Mononuclear cell (primary cell): ENCODE results near the gene SREK1. TPM values are rescaled to one million over a fixed set of nuclear protein-coding genes. Genes with fewer than 3 reads are reported as not detected.

ENCODE experiments used
- H3K27me3 ChIP-seq: 2 replicates; pipeline ENCODE4 v1.6.0; 2011; ENCODE audit warnings: low read length, control low read depth; ENCODE audit not compliant: insufficient read depth
- H3K4me1 ChIP-seq: 2 replicates; pipeline ENCODE4 v1.5.1; 2011; ENCODE audit warnings: mild to moderate bottlenecking, low read length, control low read depth; ENCODE audit not compliant: insufficient read depth
- H3K4me3 ChIP-seq: 2 replicates; pipeline ENCODE4 v1.5.1; 2011; ENCODE audit warnings: mild to moderate bottlenecking, low read length, moderate library complexity
- H3K9me3 ChIP-seq: 2 replicates; pipeline ENCODE4 v1.5.1; 2011; ENCODE audit warnings: low read depth, mild to moderate bottlenecking, control low read depth, low read length
- total RNA-seq: library from RNA; depleted of rRNA; stranded (reverse); fragments of >200 nt; gene quantifications from one replicate; pipeline ENCODE4 v1.2.3, GENCODE V29; 2012

Gene SREK1
- total RNA-seq, 1 donor, result 325 TPM

GRCh38 chr5:66145737-66146136 is 1.6 kb downstream of the SREK1 start:
- peaks cover 23% of the 10 kb centered on the region for H3K4me1 ChIP-seq
- no peaks in the 10 kb centered on the region for H3K9me3 ChIP-seq
- H3K4me3 ChIP-seq, result no peak overlapping the region
- H3K27me3 ChIP-seq, result no peaks in the 10 kb centered on the region

- Histone ChIP-seq H3K27me3 (no peaks in the 10 kb centered on the region), H3K4me3 (no peak overlapping the region), H3K4me1 (peaks cover 16% of the 10 kb centered on the region), H3K9me3 (no peaks in the 10 kb centered on the region)
These were observed 5.8 kb downstream of the SREK1 start for GRCh38 chr5:66149950-66150349.

- no peaks in the 10 kb centered on the region for H3K9me3 ChIP-seq
- peaks cover 12% of the 10 kb centered on the region for H3K4me1 ChIP-seq
- no peak overlapping the region for H3K4me3 ChIP-seq
- no peaks in the 10 kb centered on the region for H3K27me3 ChIP-seq
These were observed 6.9 kb downstream of the SREK1 start for GRCh38 chr5:66151030-66151429.

GRCh38 chr5:66151491-66151890 is 7.4 kb downstream of the SREK1 start:
- H3K9me3 ChIP-seq, result no peaks in the 10 kb centered on the region
- H3K4me1 ChIP-seq, result peaks cover 10% of the 10 kb centered on the region
- no peak overlapping the region for H3K4me3 ChIP-seq
- no peaks in the 10 kb centered on the region for H3K27me3 ChIP-seq

- H3K9me3 ChIP-seq, result no peaks in the 10 kb centered on the region
- H3K4me3 ChIP-seq, result no peak overlapping the region
- no peaks in the 10 kb centered on the region for H3K4me1 ChIP-seq
- H3K27me3 ChIP-seq, result no peaks in the 10 kb centered on the region
These were observed 12.9 kb downstream of the SREK1 start for GRCh38 chr5:66157046-66157445.

GRCh38 chr5:66161356-66161755 is 17.3 kb downstream of the SREK1 start:
- H3K4me3 ChIP-seq, result no peak overlapping the region
- H3K4me1 ChIP-seq, result no peaks in the 10 kb centered on the region
- no peaks in the 10 kb centered on the region for H3K27me3 ChIP-seq
- no peaks in the 10 kb centered on the region for H3K9me3 ChIP-seq

GRCh38 chr5:66164044-66164790 is 20.1 kb downstream of the SREK1 start:
- no peaks in the 10 kb centered on the region for H3K27me3 ChIP-seq
- no peak overlapping the region for H3K4me3 ChIP-seq
- H3K4me1 ChIP-seq, result no peaks in the 10 kb centered on the region
- H3K9me3 ChIP-seq, result no peaks in the 10 kb centered on the region

- no peak overlapping the region for H3K4me3 ChIP-seq
These were observed 24.1 kb downstream of the SREK1 start for GRCh38 chr5:66168226-66168625.

GRCh38 chr5:66169534-66169933 is 25.4 kb downstream of the SREK1 start:
- no peak overlapping the region for H3K4me3 ChIP-seq
- H3K9me3 ChIP-seq, result no peaks in the 10 kb centered on the region

More at GRCh38 chr5:66168226-66168625, 24.1 kb downstream of the SREK1 start:
- H3K27me3 ChIP-seq, result no peaks in the 10 kb centered on the region
- no peaks in the 10 kb centered on the region for H3K4me1 ChIP-seq
- H3K9me3 ChIP-seq, result no peaks in the 10 kb centered on the region

GRCh38 chr5:66170195-66170919 is 26.3 kb downstream of the SREK1 start:
- no peaks in the 10 kb centered on the region for H3K4me1 ChIP-seq
- H3K4me3 ChIP-seq, result no peak overlapping the region
- no peaks in the 10 kb centered on the region for H3K9me3 ChIP-seq
- no peaks in the 10 kb centered on the region for H3K27me3 ChIP-seq

More at GRCh38 chr5:66169534-66169933, 25.4 kb downstream of the SREK1 start:
- no peaks in the 10 kb centered on the region for H3K27me3 ChIP-seq
- H3K4me1 ChIP-seq, result no peaks in the 10 kb centered on the region

- no peaks in the 10 kb centered on the region for H3K9me3 ChIP-seq
- no peaks in the 10 kb centered on the region for H3K27me3 ChIP-seq
- no peak overlapping the region for H3K4me3 ChIP-seq
- no peaks in the 10 kb centered on the region for H3K4me1 ChIP-seq
These were observed 27.5 kb downstream of the SREK1 start for GRCh38 chr5:66171349-66172344.

GRCh38 chr5:66174338-66174737 is 30.2 kb downstream of the SREK1 start:
- Histone ChIP-seq H3K27me3 (no peaks in the 10 kb centered on the region), H3K4me1 (no peaks in the 10 kb centered on the region), H3K9me3 (no peaks in the 10 kb centered on the region), H3K4me3 (no peak overlapping the region)

GRCh38 chr5:66178799-66179198 is 34.7 kb downstream of the SREK1 start:
- H3K4me1 ChIP-seq, result no peaks in the 10 kb centered on the region
- H3K9me3 ChIP-seq, result no peaks in the 10 kb centered on the region
- no peaks in the 10 kb centered on the region for H3K27me3 ChIP-seq
- no peak overlapping the region for H3K4me3 ChIP-seq

- H3K27me3 ChIP-seq, result no peaks in the 10 kb centered on the region
- no peaks in the 10 kb centered on the region for H3K4me1 ChIP-seq
- H3K9me3 ChIP-seq, result no peaks in the 10 kb centered on the region
- no peak overlapping the region for H3K4me3 ChIP-seq
These were observed 35.4 kb downstream of the SREK1 start for GRCh38 chr5:66179297-66180051.
